GDM1 (cell line): Measurements from ENCODE around the gene KCND2.
"Not testable (repeated sequence)": the region's sequence is repeated elsewhere in the genome, so short reads cannot be mapped to it uniquely, and the experiment has no call there.

Source experiments
- DNase-seq: peaks from one replicate; lab custom pipeline; 2025; lab: John Stamatoyannopoulos, UW

Gene KCND2

DNA sequence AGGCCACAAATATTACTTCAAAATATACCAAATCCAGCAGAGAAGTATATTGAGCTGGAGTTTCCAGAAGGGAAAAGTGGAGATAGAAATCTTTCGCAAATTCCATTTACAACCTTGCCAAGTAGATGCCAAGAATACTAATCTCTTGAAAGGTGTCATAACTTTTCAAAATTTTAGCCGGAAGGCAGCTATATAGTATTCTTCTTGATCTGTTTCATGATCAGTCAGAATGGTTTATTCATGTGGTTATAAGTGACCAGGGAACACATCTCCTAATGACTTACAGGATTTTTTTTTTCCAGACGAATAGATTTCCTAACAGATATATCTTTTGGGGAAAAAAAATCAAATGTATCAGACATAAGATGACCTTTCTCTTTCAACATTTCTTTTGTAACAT lies 314.3 kb downstream of the KCND2 start:
- DNase-seq: no peak

DNA sequence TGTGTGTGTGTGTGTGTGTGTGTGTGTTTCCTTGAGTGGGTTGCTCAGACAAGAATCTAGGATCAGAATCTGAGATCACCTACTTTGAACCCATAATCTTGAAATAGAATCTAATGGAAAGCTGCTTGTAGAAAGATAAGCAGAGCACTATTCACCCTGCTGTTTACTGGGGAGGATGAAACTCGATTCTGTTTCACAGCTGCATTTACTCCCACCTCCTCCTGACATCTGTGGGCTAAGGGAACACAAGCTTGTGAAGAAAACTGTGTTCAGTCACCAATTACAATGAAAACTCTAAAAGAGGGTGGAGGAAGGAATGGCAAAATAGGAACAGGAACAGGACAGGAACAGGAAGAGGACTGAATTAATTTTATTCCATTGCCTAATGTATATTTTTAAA lies 315.4 kb downstream of the KCND2 start:
- DNase-seq: no peak

DNA sequence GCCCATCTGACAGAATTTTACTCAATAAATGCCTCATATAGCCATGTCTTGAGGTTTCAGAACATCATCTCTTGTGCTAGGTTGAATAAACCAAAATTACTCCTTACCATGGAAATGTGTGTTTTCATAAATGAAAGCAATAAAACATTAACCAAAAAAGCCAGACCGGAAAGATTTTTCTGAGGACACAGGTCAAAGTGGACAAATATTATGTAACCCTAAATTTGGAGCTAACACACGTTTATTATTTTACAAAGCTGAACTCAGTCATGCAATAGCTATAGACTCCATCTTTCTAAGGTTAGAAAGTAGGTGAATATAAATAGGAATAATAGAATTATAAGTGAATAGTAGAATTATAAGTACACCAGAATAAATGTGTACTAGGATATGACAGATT lies 315.9 kb downstream of the KCND2 start:
- DNase-seq: no peak

DNA sequence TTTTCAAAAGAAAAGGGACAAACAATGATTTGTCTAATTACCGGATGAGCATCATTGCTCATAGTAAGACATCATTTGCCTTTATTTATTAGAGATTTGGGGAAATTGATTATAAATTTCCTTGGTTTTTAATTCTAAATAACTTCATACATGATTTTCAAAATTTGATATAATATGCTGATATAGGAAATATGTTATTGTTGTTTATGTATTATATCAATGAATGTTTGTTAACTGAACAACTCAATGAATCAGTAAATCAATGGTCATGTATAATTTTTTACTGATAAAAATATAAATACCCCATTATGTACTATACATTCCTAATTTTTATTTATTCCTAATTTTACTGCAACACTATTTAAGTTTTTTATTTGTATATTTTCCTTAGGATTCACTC lies 327.6 kb downstream of the KCND2 start:
- no peak for DNase-seq

DNA sequence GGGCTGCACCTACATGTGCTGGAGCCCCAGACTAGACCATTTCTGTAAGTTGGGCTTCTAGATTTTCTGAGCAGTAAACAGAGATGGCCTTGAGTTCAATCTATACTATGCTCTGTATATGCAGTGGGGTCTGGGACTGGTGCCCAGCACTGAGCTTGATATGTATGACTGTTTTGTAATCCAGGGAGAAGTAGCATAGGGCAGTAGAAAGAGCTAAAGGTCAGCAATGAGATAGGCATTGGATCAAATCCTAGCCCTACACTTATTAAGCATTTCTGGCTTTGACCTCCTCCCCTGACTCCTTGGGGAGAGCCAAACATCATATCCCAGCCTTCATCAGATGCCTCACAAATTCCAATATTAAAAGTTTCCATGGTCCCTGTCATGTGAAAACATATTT lies 330.4 kb downstream of the KCND2 start:
- DNase-seq: no peak

DNA sequence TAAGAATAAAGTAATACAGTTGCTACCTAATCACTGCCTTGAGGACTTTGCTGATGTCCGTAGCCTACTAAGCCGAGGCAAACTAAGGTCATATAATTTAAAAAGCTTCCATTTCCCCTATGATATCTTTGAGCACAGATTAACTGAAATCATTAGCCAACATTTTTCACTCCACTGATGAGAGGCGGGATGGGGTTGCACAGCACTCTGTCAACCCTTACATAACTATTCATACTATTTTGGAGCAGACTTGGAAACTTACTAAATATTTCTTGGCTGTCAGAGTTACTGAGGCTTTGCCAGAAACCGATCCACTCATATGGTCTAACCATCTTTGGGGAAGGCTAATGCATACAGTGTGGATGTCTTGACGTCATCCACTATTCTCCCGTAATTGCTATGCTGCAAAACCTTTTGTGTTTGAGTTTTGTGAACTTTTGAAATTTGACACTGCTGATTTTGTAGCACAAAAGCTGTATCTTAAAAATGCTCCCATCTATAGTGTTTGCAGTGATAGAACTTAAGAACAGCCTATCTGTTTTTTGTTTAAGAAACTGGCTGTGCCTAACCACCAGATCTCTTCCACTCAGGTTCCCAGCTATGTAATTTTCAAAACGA lies 336.3 kb downstream of the KCND2 start:
- DNase-seq: no peak

DNA sequence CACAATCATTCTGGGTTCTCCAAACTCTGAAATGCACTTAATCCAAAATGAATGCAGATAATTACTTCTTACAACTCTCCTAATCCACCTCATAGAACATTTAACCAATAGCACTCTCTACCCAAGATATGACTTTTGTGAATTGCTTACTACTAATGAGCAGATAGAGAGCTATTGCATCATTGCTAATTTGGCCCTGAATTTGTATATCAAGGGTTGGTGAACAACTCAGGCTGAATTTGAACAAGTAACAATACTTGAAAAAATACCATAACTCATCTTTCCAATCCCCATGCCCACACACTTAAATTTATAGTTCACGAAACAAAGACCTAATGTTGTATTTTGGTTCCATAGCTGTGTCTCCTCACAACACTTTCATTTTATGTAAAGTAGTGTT lies 339.0 kb downstream of the KCND2 start:
- no peak for DNase-seq

DNA sequence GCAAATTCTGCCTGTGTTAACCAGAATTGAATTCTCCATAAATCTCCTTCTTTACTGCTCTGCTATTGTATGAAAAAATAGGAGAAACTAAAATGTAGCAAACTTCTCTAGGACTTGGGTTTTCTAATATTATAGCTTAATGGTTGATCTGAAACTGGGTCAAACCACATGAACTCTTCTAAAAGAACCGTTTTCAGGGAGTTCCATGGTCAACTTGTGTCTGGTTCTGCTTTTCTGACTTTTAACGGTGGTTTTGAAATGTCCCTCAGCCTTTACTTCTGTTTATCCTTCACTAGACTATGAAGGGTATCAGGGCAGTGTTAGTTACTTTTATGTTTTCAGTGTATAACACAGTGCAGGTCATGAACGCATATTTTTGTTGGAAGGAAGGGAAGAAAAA lies 342.7 kb downstream of the KCND2 start:
- no peak for DNase-seq

DNA sequence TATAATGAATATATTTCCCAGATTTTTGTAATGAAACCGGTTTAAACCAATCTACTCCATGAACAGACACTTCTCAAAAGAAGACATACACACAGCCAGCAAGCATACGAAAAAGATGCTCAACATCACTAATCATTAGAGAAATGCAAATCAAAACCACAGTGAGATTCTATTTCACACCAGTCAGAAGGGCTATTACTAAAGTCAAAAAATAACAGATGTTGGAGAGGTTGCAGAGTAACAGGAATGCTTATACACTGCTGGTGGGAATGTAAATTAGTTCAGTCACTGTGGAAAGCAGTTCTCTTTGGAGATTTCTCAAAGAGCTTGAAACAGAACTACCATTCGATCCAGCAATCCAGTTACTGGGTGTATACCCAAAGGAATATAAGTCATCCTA lies 344.3 kb downstream of the KCND2 start:
- DNase-seq: no peak

DNA sequence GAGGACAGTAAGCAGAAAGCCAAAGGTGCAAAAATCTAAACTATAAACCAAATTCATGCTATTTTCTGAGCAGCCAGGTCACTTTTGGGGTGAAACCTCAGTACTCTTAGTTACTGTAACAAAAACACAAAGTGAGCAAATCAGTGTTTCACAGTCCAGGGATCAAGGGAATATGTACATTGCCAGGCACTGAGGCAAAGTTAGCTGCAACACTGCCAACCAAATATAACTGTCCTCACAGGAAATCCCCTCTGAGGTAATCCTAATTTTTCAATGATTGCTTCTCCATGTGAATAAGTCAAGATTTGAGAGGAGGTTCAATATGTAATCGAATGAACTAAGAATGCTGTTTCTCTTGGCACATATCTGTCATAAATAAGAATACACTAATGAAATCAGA lies 355.3 kb downstream of the KCND2 start:
- no peak for DNase-seq

DNA sequence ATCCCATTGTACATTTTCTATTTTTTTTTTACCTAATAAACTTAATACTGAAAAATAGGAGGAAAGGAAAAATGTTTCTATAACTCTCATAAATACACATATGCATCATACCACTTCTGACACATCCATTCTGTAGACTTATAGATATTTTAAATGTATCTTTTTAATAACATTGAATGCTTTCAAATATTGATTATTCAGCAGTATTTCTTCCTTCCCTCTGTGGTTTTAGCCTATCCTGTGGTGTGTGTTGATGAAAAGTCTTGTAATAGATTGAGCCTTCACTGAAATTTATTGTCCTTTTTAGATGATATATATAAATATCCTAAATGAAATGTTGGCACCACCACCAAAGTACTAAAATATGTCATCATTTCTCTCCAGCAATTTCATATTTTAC lies 366.9 kb downstream of the KCND2 start:
- no peak for DNase-seq

DNA sequence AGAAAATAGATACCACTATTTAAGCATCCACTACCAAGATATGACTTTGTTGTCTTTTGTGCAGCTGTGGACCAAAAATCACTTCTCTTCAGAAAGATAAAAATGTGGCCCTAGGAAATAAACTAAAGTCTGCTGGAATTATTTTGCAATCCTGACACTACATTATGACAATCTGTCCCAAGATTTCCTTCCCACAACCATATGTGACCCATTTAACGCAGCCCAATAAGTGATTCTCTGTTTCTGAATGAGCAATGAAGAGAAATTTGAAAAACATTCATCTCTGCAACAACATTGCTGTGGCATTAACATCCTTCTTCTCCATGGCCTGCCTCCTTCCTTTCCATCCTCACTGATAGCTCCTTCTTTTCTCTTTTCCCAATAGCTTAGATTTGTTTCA lies 373.0 kb downstream of the KCND2 start:
- DNase-seq: no peak

DNA sequence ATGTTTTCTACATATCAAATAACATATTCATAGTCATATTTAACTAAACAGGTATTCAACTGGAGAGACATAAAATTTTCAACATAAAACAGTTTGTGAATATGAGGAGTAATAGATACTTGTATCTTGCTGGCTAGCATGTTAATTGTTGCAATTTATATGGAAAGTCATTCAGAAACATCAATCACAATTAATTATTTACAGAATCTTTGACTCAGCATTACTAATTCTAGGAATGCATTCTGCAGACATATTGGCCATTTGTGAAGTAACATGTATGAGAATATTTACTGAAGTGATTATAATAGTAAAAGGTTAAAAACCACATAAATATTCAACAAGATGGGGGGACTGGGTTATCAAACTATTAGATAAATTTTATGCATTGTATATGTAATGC lies 381.3 kb downstream of the KCND2 start:
- DNase-seq: no peak

DNA sequence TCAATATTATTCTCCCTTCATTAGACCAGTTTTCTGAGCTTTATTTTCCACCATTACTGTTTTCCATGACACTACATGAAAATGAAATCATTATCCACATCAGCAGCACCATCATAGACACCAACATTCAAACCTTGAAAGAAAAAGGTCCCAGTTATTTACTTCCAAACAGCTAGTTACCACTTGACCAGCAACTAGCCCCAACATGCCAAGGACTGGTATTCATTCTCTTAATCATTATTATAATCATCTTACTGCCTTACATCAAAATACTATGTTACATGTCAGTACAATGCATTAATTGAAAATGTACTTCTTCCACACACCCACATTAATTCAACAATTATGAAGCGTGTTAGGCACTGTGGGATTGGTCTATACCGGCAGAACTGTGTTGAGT lies 385.5 kb downstream of the KCND2 start:
- no peak for DNase-seq

DNA sequence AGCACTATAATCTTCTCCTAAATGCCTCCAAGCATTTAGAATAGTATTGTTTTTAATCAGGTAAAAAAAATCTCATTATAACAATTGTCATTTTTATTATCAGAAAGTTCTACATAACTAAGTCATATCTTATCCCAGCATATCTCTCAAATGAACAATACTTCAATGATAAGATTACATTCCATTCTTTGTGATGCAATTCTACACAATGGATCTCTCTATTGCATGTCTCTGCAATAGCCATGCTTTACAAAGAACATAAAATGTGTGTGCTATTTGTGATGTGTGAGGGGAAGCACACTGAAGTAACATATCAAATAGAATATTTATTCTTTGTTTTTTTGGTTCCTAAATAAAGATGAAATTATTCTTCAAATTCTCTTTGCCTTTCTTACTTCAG lies 389.3 kb downstream of the KCND2 start:
- DNase-seq: no peak

DNA sequence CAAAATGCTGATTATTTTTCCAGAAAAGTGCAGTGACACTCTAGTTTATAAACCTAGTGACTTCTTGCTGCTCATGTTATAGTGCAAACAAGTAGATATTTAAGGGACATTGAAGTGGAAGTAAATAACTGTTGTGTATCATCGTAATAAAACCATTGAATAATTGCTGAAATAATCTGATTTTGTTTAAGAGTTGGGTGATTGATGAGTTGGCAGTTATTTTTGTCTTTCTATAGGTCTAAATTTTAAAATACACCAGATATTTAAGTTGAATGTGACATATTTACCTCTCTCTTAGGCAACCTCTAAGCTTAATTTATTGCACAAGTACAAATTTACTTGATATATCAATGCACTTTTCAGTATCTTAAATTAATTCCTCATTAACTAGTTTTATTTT lies 392.1 kb downstream of the KCND2 start:
- DNase-seq: no peak

DNA sequence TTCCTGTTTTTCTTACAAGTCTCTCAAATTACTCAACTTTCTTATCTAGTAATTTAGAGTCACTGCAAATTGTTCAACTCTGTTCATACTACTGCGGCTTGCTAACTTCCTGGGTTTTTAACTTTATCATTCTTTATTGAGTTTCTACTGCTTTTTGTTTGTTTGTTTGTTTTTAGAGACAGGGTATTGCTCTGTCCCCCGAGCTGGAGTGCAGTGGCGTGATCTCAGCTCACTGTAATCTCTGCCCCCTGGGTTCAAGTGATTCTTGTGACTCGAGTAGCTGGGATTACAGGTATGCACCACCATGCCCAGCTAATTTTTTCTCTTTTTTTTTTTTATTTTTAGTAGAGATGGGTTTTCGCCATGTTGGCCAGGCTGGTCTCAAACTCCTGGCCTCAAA lies 402.1 kb downstream of the KCND2 start:
- DNase-seq: no peak

DNA sequence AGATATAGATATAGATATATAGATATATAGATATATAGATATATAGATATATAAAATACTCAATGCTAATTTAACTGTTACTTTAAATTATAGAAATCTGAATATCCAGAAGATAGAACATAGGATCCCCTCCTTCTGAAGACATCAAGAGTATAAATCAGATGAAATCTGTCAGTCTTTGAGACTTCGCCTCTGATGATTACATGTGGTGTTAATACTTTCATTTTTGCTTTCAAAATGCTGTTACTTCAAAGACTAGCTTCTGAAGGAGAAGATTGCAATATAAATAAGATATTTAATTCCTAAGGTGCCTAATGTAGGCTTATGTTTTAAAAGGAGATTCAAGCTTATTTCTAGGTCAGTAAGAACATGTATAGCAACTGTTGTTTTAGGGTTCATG lies 404.6 kb downstream of the KCND2 start:
- no peak for DNase-seq

DNA sequence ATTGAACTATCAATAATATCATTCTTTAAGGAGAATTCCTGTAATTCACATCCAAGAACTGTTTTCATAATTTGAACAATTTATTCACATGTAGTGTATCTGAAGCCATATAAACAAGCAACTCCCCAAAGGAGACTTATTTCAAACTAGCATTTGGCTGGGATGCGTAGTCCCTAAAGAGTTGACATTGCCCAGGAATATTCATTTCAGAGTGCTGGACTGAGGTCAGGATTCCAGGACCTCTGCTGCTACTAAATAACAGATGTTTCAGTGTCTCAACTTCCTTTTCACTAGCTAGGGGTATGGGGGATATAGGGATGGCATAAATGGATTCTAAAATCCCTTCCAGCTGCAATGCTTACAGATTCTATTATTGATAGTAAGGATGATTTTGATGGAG lies 408.0 kb downstream of the KCND2 start:
- no peak for DNase-seq

DNA sequence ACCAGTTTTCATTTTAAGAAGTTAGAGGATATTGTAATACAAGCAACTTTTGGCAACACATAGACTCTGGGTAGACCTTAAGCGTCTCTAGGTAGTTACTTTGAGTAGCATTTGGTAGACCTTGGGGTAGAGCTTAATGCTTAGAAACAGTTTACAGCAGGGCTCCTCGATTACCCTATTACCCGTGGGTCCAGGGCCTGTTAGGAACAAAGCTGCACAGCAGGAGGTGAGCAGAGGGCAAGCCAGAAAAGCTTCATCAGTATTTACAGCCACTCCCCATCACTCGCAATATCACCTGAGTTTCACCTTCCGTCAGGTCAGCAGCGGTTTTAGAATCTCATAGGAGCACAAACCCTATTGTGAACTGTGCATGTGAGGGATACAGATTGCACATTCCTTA lies 411.5 kb downstream of the KCND2 start:
- DNase-seq: no peak

DNA sequence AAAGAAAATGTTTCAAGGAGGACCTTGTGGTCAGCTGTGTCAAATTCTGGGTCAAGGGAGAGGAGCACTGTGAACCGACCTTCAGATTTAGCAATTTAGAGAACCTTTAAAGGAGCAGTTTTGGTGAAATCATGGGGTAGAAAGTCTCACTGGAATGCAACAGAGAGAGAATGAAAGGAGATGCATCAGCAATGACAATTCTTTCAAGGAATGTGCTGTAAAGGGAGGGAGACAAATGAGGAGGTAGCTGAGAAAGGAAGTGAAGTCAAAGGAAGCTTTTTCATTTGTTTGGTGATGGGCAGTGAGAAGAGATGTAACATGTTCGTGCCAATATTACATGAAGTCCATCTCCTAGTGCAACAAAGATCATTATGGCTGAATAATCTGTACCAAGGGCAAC lies 418.9 kb downstream of the KCND2 start:
- no peak for DNase-seq

DNA sequence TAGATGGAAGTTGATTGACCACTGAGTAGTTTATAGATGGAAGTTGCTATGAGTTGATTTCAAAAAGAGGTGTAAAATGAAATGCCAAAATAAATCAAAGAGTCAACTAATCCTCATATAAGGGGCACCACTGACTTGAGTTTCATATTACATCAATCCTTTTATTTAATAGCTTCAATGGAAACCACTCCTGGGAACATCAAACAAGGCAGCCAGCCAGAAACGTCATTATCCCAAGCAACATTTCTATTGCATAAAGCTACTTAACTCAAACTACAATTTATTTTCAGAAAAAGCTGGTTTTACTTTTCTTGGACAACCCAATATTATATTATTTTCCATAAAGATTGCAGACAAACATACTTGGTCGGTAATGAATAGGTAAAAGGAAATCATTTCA lies 422.9 kb downstream of the KCND2 start:
- no peak for DNase-seq

DNA sequence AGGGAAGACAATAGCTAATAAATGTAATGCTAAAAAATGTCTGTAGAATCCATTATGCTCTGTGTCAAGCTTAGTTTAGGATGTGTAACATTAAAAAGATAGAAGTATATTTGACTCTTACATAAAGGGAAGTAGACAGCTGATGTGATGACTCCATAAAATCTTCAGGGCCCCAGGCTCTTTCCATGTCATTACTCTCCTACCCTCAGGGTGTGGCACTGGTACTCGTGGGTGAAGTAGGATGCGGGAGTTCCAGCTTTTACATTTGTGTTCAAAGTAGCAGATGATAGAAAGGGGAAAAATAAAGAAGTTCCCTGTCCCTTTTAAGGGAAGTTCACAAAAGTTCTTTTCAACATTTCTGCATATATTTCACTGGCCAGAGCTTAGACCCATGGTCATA lies 427.8 kb downstream of the KCND2 start:
- no peak for DNase-seq

DNA sequence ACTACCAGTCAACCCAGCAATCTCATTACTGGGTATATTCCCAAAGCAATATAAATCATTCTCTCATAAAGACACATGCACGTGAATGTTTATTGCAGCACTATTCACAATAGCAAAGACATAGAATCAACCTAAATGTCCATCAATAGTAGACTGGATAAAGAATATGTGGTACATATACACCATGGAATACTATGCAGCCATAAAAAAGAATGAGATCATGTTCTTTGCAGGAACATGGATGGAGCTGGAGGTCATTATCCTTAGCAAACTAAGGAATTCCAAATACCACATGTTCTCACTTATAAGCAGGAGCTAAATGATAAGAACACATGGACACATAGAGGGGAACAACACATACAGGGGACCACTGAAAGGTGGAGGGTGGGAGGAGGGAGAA lies 429.4 kb downstream of the KCND2 start:
- not testable (repeated sequence) for DNase-seq
